Ishikawa (cell line): ENCODE data around the gene C6orf62.

Experiments
- CEBPB ChIP-seq: IDR thresholded peaks from 2 replicates; pipeline ENCODE4 v1.6.1; 2012
- CREB1 ChIP-seq: IDR thresholded peaks from 2 replicates; pipeline ENCODE4 v1.6.1; 2012; ENCODE audit warnings: low read depth
- EGR1 ChIP-seq: IDR thresholded peaks from 2 replicates; pipeline ENCODE4 v1.6.1; 2012
- EP300 ChIP-seq: IDR thresholded peaks from 2 replicates; pipeline ENCODE4 v1.6.1; 2012; ENCODE audit warnings: borderline replicate concordance
- FOXM1 ChIP-seq: IDR thresholded peaks from 2 replicates; pipeline ENCODE4 v1.6.1; 2012; ENCODE audit warnings: low read depth, borderline replicate concordance
- NFIC ChIP-seq: IDR thresholded peaks from 2 replicates; pipeline ENCODE4 v1.6.1; 2012
- RAD21 ChIP-seq: IDR thresholded peaks from 2 replicates; pipeline ENCODE4 v1.6.1; 2012; ENCODE audit warnings: low read depth
- TAF1 ChIP-seq: IDR thresholded peaks from 2 replicates; pipeline ENCODE4 v1.6.1; 2012; ENCODE audit warnings: low read depth, mild to moderate bottlenecking
- TCF12 ChIP-seq: IDR thresholded peaks from 2 replicates; pipeline ENCODE4 v1.6.1; 2012; ENCODE audit warnings: low read depth
- TEAD4 ChIP-seq: IDR thresholded peaks from 2 replicates; pipeline ENCODE4 v1.6.1; 2012
- YY1 ChIP-seq: IDR thresholded peaks from 2 replicates; pipeline ENCODE4 v1.6.1; 2012; ENCODE audit warnings: low read depth
- ZBTB7A ChIP-seq: IDR thresholded peaks from 2 replicates; pipeline ENCODE4 v1.6.1; 2012; ENCODE audit warnings: low read depth
- TF ChIP-seq, protein P1 (sequence below): IDR thresholded peaks from 2 replicates; pipeline ENCODE4 v1.6.1; 2012
- TF ChIP-seq, protein P2 (sequence below): IDR thresholded peaks from 2 replicates; pipeline ENCODE4 v1.6.1; 2012
- TF ChIP-seq, protein P3 (sequence below): IDR thresholded peaks from 2 replicates; pipeline ENCODE4 v1.6.1; 2012; ENCODE audit warnings: low read depth, mild to moderate bottlenecking

The C6orf62 gene

DNA sequence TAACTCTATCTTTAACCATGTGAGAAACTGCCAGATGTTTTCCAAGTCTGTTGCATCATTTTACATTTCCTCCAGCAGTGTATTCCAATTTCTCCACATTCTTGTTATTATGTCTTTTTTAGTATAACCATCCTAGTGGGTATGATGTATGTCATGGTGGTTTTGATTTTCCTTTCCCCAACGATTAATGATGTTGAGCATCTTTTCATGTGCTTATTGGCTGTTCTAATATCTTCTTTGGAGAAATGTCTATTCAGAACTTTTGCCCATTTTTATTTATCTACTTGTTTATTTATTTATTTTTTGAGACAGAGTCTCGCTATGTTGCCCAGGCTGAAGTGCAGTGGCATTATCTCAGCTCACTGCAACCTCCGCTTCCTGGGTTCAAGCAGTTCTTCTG is 4.3 kb upstream of the C6orf62 start:
- TF ChIP-seq NFIC (no peak), ZBTB7A (no peak), CEBPB (no peak), YY1 (no peak), TAF1 (no peak), TCF12 (no peak), FOXM1 (no peak), EGR1 (no peak)
- TF ChIP-seq, protein P1, sequence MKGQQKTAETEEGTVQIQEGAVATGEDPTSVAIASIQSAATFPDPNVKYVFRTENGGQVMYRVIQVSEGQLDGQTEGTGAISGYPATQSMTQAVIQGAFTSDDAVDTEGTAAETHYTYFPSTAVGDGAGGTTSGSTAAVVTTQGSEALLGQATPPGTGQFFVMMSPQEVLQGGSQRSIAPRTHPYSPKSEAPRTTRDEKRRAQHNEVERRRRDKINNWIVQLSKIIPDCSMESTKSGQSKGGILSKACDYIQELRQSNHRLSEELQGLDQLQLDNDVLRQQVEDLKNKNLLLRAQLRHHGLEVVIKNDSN = no peak
- TF ChIP-seq, protein P2, sequence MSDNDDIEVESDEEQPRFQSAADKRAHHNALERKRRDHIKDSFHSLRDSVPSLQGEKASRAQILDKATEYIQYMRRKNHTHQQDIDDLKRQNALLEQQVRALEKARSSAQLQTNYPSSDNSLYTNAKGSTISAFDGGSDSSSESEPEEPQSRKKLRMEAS = no peak

DNA sequence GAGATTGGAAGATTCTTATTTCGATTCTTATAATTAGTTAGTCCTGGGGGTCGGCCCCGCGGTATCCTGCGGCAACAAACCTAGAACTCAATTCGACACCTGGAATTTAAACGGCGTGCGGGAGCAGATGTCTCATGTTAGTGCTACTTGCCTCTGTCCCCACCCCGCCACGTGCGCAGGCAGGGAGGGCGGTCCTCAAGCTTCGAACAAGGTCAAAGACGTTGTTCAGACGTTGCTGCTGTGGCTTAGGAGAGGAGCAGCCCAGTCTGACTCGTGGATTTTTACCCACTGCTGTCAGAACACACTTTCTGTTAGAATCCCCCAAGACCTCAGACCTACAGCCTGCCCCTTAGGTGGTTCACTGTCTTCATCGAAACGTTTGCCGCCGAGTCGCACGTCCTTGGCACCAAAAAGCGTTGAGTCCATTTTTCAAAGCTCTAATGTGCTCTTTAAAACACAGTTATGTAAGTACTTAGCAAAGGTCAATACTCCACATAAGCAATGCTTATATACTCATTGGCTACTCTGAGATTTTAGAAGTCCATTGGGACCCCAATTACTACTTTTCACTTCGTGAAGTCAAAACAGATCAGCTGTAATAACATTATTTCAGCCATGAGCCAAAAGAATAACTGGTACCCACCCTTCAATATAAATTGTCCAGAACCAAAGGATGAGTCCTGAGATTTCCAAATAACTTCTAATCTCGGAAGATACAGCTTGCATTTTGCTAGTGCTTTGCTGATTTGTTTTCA is 2.7 kb upstream of the C6orf62 start:
- TF ChIP-seq ZBTB7A (no peak), TAF1 (0 out of 2 replicates have a peak, but pooled peaks have one; percentile 19)
- TF ChIP-seq, protein P1 = peak; percentile 80
- TF ChIP-seq, protein P2 = peak; percentile 100

DNA sequence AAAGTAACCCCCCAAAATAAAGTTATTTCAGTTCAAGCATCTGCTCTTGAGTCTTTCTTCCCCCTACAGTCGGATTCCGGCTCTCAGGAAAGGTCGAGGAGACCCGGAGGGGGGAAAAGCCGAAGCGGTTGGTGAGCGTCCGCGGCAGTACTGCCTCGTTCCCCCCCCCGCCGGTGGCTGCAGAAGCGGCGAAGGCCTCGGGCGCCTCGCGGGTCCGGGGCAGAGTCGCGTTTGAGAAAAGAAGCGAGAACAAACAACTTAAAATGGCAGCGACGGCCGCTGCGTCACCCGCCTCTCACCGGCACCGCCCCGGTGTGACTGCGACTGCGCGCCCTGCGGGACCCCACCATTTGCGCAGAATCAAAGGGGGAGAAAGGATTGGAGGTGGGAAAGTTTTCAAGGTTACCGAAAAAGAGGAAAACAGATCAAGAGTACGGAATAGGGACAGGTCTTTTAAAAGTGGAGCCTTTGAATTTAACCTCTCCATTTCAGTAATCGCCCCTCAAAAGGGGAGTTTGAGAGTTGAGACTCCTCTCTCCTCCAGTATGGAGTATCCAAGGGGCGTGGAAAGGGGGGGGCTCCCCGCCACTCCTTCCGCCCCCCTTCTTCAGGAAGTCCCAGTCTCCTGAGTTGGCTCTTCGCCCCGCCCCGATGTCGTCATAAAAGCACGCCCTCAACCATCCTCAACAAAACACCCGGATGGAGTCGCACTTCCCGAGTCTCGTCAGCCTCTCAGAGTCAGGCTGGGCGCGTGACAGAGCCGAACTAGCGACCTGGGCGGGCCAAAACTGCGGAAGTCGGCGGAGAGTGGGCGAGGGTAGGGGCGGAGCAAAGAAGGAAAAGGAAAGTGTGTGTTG is 1.9 kb upstream of the C6orf62 start:
- TF ChIP-seq RAD21 = no peak
- peak; percentile 30; the same call in 1 of the 2 replicates for TF ChIP-seq EP300
- no peak for TF ChIP-seq TCF12
- peak; percentile 42; the same call in 1 of the 2 replicates for TF ChIP-seq TEAD4
- peak; percentile 13; the same call in 1 of the 2 replicates for TF ChIP-seq CEBPB
- no peak for TF ChIP-seq NFIC
- TF ChIP-seq YY1 = peak; percentile 90
- TF ChIP-seq ZBTB7A = no peak
- peak; percentile 88 for TF ChIP-seq TAF1
- TF ChIP-seq, protein P3, sequence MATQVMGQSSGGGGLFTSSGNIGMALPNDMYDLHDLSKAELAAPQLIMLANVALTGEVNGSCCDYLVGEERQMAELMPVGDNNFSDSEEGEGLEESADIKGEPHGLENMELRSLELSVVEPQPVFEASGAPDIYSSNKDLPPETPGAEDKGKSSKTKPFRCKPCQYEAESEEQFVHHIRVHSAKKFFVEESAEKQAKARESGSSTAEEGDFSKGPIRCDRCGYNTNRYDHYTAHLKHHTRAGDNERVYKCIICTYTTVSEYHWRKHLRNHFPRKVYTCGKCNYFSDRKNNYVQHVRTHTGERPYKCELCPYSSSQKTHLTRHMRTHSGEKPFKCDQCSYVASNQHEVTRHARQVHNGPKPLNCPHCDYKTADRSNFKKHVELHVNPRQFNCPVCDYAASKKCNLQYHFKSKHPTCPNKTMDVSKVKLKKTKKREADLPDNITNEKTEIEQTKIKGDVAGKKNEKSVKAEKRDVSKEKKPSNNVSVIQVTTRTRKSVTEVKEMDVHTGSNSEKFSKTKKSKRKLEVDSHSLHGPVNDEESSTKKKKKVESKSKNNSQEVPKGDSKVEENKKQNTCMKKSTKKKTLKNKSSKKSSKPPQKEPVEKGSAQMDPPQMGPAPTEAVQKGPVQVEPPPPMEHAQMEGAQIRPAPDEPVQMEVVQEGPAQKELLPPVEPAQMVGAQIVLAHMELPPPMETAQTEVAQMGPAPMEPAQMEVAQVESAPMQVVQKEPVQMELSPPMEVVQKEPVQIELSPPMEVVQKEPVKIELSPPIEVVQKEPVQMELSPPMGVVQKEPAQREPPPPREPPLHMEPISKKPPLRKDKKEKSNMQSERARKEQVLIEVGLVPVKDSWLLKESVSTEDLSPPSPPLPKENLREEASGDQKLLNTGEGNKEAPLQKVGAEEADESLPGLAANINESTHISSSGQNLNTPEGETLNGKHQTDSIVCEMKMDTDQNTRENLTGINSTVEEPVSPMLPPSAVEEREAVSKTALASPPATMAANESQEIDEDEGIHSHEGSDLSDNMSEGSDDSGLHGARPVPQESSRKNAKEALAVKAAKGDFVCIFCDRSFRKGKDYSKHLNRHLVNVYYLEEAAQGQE = no peak
- TF ChIP-seq CREB1 = peak; percentile 91
- peak; percentile 25; the same call in 1 of the 2 replicates for TF ChIP-seq EGR1
- TF ChIP-seq, protein P1 = 0 out of 2 replicates have a peak, but pooled peaks have one; percentile 3
- TF ChIP-seq, protein P2 = no peak
- TF ChIP-seq FOXM1 = peak; percentile 52; the same call in 1 of the 2 replicates

DNA sequence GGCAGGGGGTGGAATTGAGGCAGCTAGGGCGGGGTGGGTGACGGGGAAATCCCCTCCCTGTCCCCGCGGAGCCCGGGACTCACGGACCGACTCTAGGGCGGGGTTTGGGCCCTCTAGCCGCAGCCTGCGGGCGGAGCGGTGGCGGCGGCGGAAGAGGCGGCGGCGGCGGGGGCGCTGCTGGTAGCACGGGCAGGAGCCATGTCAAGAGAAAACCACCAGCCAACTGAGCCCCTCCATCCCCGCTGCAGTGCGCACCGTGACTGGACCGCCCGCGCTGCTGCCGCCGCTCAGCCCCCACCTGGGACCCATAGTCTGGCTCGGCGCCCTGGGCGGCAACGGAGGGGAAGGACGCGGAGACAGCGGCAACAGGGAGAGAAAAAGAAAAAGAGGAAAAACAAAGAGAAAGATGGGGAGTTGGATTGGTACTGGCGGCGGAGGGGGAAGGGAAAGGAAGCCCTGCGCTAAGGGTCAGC is 1.2 kb upstream of the C6orf62 start:
- TF ChIP-seq RAD21 (no peak), EGR1 (no peak), EP300 (no peak), FOXM1 (no peak), TEAD4 (no peak), CEBPB (no peak)
- TF ChIP-seq, protein P1 = no peak
- TF ChIP-seq, protein P3 = no peak
